Esophagus muscularis mucosa (tissue), 3 donors: Measurements from ENCODE around the gene COG2.

ENCODE experiments used
- POLR2A ChIP-seq: fragments of 450-650 bp; IDR thresholded peaks from one replicate; pipeline ENCODE4 v1.6.1; 2017; ENCODE audit warnings: antibody characterized with exemption, moderate library complexity, mild to moderate bottlenecking, low read depth
- POLR2AphosphoS5 ChIP-seq, 2 donors: sonication (generic); formaldehyde crosslinking; IDR thresholded peaks; one replicate each; pipeline ENCODE4 v1.6.1; 2017; ENCODE audit warnings: antibody characterized with exemption in 2 of 2
- TF ChIP-seq, protein P1 (sequence below), 3 experiments: fragments of 200-600 bp in 2 of 3; fragments of 450-650 bp in 1 of 3; sonication (generic) in 2 of 3; IDR thresholded peaks; one replicate each; pipeline ENCODE4 v1.5.1; 2017 to 2019; ENCODE audit warnings: antibody characterized with exemption in 3 of 3, mild to moderate bottlenecking in 2 of 3, moderate library complexity in 1 of 3

DNA sequence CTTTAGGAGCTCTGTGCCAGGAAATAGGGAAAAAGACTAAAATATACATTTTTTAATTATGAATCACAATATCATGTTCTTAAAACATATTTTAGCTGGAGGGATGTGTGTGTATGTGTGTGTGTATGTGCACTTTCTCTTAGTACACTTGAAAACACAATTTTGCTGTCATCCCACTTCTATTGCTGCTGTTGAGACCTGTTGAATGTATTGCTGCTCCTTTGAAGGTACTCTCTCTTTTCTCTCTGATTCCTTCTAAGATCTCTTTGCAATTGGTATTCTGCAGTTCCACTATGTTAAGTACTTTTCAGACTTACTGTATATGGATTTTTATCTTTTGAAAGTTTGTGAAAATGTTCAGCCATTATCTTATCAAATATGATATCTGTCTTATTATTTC lies 43.5 kb upstream of the COG2 start:
- TF ChIP-seq, protein P1, sequence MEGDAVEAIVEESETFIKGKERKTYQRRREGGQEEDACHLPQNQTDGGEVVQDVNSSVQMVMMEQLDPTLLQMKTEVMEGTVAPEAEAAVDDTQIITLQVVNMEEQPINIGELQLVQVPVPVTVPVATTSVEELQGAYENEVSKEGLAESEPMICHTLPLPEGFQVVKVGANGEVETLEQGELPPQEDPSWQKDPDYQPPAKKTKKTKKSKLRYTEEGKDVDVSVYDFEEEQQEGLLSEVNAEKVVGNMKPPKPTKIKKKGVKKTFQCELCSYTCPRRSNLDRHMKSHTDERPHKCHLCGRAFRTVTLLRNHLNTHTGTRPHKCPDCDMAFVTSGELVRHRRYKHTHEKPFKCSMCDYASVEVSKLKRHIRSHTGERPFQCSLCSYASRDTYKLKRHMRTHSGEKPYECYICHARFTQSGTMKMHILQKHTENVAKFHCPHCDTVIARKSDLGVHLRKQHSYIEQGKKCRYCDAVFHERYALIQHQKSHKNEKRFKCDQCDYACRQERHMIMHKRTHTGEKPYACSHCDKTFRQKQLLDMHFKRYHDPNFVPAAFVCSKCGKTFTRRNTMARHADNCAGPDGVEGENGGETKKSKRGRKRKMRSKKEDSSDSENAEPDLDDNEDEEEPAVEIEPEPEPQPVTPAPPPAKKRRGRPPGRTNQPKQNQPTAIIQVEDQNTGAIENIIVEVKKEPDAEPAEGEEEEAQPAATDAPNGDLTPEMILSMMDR (IDR thresholded peaks at IDR 0.05): no peak
- TF ChIP-seq POLR2A (no peak), POLR2AphosphoS5 (IDR thresholded peaks at IDR 0.05) (no peak)
